ENCODE data around the gene DNASE1L1.

DNA sequence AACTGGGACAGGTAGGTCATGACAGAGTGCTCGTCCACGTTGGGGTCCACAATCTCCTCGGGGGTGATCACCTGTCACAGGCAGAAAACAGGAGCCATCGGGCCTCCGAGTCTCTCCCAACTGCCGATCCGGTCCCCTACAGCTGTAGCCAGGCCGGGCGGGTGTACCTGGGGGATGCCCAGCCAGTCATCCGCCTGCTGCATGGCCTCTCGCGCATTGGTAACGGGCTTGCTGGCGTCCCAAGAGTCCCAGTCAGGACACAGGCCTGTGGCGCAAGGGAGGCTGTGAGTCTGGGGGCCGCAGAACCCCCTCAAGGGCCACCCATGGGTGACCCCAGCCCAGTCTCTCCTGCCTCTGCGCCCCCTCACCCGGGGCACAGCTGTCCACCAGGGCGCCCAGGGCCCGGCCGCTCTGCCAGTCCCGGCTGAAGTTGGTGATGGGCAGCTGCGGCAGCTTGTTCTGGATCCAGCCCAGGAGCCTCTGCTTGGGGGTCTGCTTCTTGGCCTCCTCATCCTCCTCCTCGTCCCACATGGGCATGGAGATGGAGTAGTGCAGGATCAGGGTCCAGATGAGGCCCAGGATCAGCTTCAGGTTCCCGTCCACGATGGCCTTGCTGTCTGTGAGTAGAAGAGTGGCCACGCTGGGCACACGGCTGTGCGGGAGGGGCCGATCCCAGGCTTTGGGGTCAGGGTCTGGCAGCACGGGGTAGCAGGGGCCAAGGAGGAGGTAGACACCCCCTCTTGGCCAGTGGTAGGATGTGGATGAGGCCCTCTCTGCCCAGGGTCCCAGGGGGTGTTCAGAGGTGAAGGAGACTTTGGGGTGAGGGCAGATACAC is 41.4 kb downstream of the DNASE1L1 start:
- TF ChIP-seq, protein P1, sequence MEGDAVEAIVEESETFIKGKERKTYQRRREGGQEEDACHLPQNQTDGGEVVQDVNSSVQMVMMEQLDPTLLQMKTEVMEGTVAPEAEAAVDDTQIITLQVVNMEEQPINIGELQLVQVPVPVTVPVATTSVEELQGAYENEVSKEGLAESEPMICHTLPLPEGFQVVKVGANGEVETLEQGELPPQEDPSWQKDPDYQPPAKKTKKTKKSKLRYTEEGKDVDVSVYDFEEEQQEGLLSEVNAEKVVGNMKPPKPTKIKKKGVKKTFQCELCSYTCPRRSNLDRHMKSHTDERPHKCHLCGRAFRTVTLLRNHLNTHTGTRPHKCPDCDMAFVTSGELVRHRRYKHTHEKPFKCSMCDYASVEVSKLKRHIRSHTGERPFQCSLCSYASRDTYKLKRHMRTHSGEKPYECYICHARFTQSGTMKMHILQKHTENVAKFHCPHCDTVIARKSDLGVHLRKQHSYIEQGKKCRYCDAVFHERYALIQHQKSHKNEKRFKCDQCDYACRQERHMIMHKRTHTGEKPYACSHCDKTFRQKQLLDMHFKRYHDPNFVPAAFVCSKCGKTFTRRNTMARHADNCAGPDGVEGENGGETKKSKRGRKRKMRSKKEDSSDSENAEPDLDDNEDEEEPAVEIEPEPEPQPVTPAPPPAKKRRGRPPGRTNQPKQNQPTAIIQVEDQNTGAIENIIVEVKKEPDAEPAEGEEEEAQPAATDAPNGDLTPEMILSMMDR (IDR thresholded peaks at IDR 0.05) = no peak
- no peak for TF ChIP-seq POLR2A (IDR thresholded peaks at IDR 0.05)
